ENCODE data around the gene GOLIM4. TPM values are rescaled to one million over a fixed set of nuclear protein-coding genes. Genes with fewer than 3 reads are reported as not detected.

Gene GOLIM4
- total and polyA plus RNA-seq, 2 of the 13 experiments (the other 11 are each of a cell fraction or from before 2014, with no cell fraction given) = 10.9 to 47.7 TPM

DNA sequence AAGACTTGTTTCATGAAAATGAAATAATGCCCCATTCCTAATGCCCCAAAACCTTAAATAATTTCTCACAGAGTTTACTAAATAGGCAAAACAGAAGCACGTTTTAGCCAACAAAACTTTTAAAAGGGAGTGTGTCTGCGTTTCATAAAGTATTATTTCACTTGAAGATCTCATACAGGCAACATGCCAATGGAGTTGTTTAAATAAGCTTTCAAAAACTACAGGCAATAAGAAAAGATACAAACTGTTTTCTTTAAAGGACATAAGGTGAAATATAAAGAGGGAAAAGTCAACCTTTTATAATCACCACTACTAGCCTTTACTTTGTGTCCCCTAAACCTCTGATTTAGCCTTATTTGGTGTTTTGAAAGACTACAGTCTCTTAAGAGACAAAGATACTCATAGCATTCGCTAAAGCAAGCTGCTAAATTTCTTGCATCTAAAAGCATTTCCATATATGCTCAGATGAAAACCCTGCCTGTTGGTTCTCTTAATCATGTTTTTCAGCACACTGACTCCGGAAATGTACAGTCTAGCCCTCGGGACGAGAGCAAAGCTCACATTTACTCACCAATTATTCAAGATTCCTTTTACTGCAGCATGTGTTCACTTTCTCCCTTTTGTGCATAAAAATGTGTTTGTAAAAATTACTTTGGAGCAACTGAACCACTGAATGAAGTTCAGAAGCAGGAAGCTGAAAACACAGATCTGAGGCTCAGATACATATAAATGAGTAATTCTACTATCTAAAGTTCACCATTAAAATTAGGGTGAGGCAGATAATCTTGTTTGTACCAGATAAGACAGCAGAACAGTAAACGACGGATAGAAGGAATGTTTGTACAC lies 119.0 kb downstream of the GOLIM4 start (continued):
- TF ChIP-seq PHF20 (CRISPR knock-in tag; IDR thresholded peaks at IDR 0.05) (no peak), ZNF547 (CRISPR knock-in tag; IDR thresholded peaks at IDR 0.05) (no peak), BRCA1 (CRISPR knock-in tag; IDR thresholded peaks at IDR 0.05) (no peak), NFATC3 (CRISPR knock-in tag; IDR thresholded peaks at IDR 0.05) (no peak), FOXC1 (CRISPR knock-in tag; IDR thresholded peaks at IDR 0.05; ENCODE audit: borderline replicate concordance) (no peak), SALL2 (CRISPR knock-in tag; IDR thresholded peaks at IDR 0.05) (no peak), PHF21A (CRISPR knock-in tag; IDR thresholded peaks at IDR 0.05) (no peak), CHD4 (IDR thresholded peaks at IDR 0.05; ENCODE audit: borderline replicate concordance, low read length) (no peak), MED1 (CRISPR knock-in tag; IDR thresholded peaks at IDR 0.05) (peak; percentile 51), HMG20A (CRISPR knock-in tag; IDR thresholded peaks at IDR 0.05; ENCODE audit: borderline replicate concordance) (no peak), TSC22D2 (CRISPR knock-in tag; IDR thresholded peaks at IDR 0.05; ENCODE audit: borderline replicate concordance) (no peak), HNF4A (CRISPR knock-in tag; IDR thresholded peaks at IDR 0.05) (peak; percentile 77), NFIC (IDR thresholded peaks at IDR 0.05; ENCODE audit: low read length) (no peak; the same call in 1 of the 2 replicates), RBM39 (IDR thresholded peaks at IDR 0.05; ENCODE audit: low read depth, low read length, poor library complexity, severe bottlenecking) (no peak), ZNF776 (CRISPR knock-in tag; IDR thresholded peaks at IDR 0.05) (no peak), ISL2 (CRISPR knock-in tag; IDR thresholded peaks at IDR 0.05) (no peak), POLR2A (IDR thresholded peaks at IDR 0.05; ENCODE audit: insufficient read depth in 1 of 2, low read depth in 2 of 2, low read length in 2 of 2) (no peak), GATAD2A (CRISPR knock-in tag; IDR thresholded peaks at IDR 0.05) (peak; percentile 10; the same call in 1 of the 2 replicates), ZNF335 (CRISPR knock-in tag; IDR thresholded peaks at IDR 0.05) (no peak), SIN3B (IDR thresholded peaks at IDR 0.05; ENCODE audit: low read length) (no peak), FOXA3 (CRISPR knock-in tag; IDR thresholded peaks at IDR 0.05) (peak; percentile 17; the same call in 1 of the 2 replicates), SOX6 (IDR thresholded peaks at IDR 0.05) (no peak), SOX6 (CRISPR knock-in tag; IDR thresholded peaks at IDR 0.05) (peak; percentile 35; the same call in 1 of the 2 replicates), KDM5A (IDR thresholded peaks at IDR 0.05; ENCODE audit: borderline replicate concordance, low read length) (no peak)
- TF ChIP-seq, protein P1, sequence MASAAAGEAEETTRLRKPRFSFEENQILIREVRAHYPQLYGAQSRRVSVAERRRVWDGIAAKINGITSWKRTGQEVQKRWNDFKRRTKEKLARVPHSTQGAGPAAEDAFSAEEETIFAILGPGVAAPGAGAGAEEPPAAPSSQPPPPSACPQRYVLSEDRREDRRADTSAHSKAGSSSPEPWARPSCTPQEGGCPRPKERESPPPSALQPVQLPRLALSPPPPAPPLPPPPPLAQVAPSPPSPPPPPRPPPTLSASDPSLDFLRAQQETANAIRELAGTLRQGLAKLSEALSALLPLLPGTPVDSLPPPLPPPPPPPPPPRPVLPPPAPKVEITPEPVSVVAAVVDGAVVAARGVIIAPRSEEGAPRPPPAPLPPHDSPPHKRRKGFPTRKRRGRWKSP (CRISPR knock-in tag; IDR thresholded peaks at IDR 0.05) = no peak
- TF ChIP-seq, protein P2, sequence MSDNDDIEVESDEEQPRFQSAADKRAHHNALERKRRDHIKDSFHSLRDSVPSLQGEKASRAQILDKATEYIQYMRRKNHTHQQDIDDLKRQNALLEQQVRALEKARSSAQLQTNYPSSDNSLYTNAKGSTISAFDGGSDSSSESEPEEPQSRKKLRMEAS (IDR thresholded peaks at IDR 0.05) = peak; percentile 19; the same call in 1 of the 2 replicates
- TF ChIP-seq, protein P3, sequence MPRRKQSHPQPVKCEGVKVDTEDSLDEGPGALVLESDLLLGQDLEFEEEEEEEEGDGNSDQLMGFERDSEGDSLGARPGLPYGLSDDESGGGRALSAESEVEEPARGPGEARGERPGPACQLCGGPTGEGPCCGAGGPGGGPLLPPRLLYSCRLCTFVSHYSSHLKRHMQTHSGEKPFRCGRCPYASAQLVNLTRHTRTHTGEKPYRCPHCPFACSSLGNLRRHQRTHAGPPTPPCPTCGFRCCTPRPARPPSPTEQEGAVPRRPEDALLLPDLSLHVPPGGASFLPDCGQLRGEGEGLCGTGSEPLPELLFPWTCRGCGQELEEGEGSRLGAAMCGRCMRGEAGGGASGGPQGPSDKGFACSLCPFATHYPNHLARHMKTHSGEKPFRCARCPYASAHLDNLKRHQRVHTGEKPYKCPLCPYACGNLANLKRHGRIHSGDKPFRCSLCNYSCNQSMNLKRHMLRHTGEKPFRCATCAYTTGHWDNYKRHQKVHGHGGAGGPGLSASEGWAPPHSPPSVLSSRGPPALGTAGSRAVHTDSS (CRISPR knock-in tag; conservative IDR thresholded peaks at IDR 0.05) = no peak

All from HepG2 (cell line).